Mucosa of descending colon (tissue), 3 donors: ENCODE results near the gene PTDSS2. TPM values are rescaled to one million over a fixed set of nuclear protein-coding genes. Genes with fewer than 3 reads are reported as not detected.

Experiments
- ATAC-seq: fragments of 200-7000 bp; cut with Tn5 transposase; one replicate; pipeline ENCODE4 v1.9.1; 2020; ENCODE audit warnings: mild to moderate bottlenecking, moderate library complexity
- DNase-seq, 3 donors: peaks; one replicate each; pipeline ENCODE4 v3.0.0-alpha.2; 2020
- H3K36me3 ChIP-seq: fragments of 200-600 bp; one replicate; pipeline ENCODE4 v1.8.0; 2021; ENCODE audit warnings: low read depth, mild to moderate bottlenecking
- H3K4me1 ChIP-seq: fragments of 200-600 bp; one replicate; pipeline ENCODE4 v1.8.0; 2021; ENCODE audit warnings: low read depth, mild to moderate bottlenecking
- H3K4me3 ChIP-seq: fragments of 200-600 bp; one replicate; pipeline ENCODE4 v1.8.0; 2021; ENCODE audit warnings: mild to moderate bottlenecking
- H3K9me3 ChIP-seq: fragments of 200-600 bp; one replicate; pipeline ENCODE4 v1.8.0; 2021; ENCODE audit warnings: mild to moderate bottlenecking
- CTCF ChIP-seq: fragments of 200-600 bp; IDR thresholded peaks from one replicate; pipeline ENCODE4 v1.8.0; 2022; ENCODE audit warnings: antibody characterized with exemption, mild to moderate bottlenecking
- intact Hi-C, 2 donors: fragments of 100-400 bp; cut with DNase I in 1 of 2; cut with micrococcal nuclease in 1 of 2; formaldehyde crosslinking; loops; one replicate each; pipeline versions ENCODE4 v1.11.0 to v1.11.1; 2022; cut with DNase I, micrococcal nuclease
- total RNA-seq, 3 donors: library from RNA; stranded (reverse); fragmentation: NEBNext Ultra II Directional in 2 of 3; extraction: Animal tissue kit (Norgen Biotek cat#: 25700) in 2 of 3; gene quantifications; one replicate each; pipeline versions ENCODE4 v1.2.1 to v1.2.4, GENCODE V29; 2021 to 2023
- donor health status: DM: no; HTN: no; CAD: no; lungs with moderate emphysema.
- donor health status: DM: no; HTN: no; CAD: no.
- donor health status: DM: no; HTN: yes; CAD: no.

Gene PTDSS2
- total RNA-seq, 3 donors from 2014 or later, result 19.2 to 34.8 (median 27.3) TPM

DNA sequence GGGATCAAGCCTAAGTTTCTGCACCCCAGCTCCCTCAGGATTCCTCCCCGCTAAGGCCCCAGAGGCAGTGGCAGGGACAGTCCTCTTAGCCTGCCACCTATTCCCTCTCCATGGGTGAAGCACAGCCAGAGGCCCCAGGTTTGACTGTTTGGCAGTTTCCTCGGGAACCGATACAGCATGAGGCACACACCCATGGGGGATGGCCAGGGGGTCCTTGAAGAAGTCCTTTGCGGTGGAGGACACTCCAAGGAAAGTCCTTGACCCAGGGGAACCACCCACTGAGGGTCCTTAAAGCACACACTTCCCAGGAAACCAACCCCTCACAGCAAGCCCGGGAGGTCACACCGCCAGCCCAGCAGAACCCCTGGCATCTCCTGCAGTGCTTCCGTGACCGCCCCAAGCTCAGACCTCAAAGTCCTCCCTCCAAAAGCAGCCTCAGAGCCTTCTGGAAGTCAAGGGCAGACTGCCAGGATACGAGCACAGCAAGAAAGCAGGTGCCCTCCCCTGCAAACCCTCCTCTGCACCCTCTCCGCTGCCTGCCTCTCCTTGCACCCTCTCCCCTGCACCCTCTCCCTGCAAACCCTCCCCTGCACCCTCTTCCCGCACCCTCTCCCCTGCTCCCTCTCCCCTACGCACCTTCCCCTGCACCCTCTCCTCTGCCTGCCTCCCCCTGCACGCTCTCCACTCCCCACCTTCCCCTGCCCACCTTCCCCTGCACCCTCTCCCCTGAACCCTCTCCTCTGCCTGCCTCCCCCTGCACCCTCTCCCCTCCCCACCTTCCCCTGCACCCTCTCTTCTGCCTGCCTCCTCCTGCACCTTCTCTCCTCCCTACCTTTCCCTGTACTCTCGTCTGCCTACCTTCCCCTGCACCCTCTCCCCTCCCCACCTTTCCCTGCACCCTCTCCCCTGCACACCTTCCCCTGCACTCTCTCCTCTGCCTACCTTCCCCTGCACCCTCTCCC is 36.7 kb upstream of the PTDSS2 start:
- intact Hi-C loops, result no loop called here
- no peaks in the 10 kb centered on the region for H3K9me3 ChIP-seq
- H3K36me3 ChIP-seq, result no peaks in the 10 kb centered on the region
- ATAC-seq, result no peak
- H3K4me3 ChIP-seq, result no peak overlapping the region
- peaks cover 15% of the 10 kb centered on the region for H3K4me1 ChIP-seq
- no peak for TF ChIP-seq CTCF
- DNase-seq, result peak in 1 of 3 donors; percentile 55

DNA sequence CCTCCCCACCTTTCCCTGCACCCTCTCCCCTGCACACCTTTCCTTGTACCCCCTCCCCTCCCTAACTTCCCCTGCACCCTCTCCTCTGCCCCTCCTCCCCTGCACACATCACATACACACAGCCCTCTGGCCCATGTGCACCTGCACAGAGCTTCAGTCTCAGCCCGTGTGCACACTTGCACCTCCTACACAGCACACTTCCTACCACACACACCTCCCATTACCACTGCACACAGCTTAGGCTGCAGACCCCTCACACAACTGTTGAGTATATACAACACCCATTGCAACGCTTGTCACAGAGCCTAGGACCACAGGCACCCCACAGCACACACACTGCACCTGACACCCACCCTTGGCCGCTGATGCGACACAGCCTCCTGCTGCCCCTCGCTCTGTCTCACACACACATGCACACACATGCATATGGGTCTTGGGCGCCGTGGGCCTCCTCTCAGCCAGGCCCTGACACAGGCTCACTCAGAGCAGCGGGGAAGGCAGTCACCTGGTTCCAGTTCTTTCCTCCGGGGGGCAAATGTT is 35.7 kb upstream of the PTDSS2 start:
- no peak overlapping the region for H3K4me3 ChIP-seq
- no peak for TF ChIP-seq CTCF
- peak in 1 of 3 donors; percentile 55 for DNase-seq
- peaks cover 15% of the 10 kb centered on the region for H3K4me1 ChIP-seq
- no peaks in the 10 kb centered on the region for H3K36me3 ChIP-seq
- intact Hi-C loops, result no loop called here
- H3K9me3 ChIP-seq, result no peaks in the 10 kb centered on the region
- ATAC-seq, result no peak

DNA sequence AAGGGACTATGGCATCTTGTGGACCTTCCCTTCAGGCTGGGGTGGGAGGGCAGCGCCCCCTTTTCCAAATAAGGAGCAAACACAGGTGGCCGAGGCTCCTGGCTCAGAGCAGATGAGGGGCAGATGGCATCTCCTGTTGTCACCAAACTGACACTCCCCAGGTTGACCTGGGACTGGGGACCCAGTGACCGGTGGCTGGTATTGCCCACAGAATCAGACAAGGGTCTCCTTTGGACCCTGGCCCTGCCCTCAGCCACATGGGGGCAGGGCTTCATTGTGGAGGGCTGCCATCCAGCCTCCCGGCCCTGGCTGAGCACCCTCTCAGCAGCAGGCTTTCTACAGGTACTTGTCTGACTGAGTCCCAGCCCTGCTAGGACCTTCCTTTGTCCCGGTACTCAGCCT is 34.4 kb upstream of the PTDSS2 start:
- no peaks in the 10 kb centered on the region for H3K9me3 ChIP-seq
- no peak overlapping the region for H3K4me3 ChIP-seq
- no peaks in the 10 kb centered on the region for H3K36me3 ChIP-seq
- TF ChIP-seq CTCF, result no peak
- H3K4me1 ChIP-seq, result peaks cover 15% of the 10 kb centered on the region
- ATAC-seq (no peak), DNase-seq (no peak)
- intact Hi-C loops, result no loop called here

DNA sequence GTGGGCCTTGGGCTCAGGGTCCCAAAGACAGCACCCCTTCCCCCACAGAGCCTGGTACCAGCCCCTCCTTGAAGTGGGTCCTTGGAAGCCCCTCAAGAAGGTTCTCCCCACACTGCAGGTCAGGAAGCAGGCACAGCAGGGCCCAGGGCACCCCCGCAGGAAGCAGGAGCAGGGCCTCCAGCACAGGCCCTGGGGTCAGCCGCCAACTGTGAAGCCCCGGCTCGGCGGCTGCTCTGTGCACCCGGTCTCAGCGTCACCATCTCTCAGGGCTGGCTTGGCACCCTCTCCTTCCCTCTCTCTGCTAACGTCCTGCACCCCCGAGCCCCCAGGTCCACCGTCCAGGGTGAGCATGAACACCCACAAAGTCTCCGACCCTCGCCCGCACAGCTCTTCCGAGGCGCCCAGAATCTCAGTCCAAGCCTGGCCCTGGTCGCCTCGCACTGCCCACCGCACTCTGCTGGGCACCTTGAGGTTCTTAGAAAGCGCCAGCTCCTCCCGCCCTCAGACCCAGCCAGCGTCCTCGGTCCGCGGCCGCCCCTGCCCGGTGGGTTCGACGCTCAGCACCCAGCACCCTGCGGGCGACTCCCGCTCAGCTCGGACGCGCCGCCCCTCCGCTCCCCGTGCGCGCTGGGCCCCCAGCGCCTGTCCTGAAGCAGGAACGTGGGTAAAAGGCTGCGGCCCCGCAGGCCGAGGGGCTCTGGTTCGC is 33.9 kb upstream of the PTDSS2 start:
- Histone ChIP-seq H3K9me3 (no peaks in the 10 kb centered on the region), H3K4me1 (peaks cover 15% of the 10 kb centered on the region), H3K4me3 (peak overlapping the region; percentile 31), H3K36me3 (no peaks in the 10 kb centered on the region)
- TF ChIP-seq CTCF, result no peak
- peak in 1 of 3 donors; percentile 64 for DNase-seq
- ATAC-seq, result peak; percentile 14
- intact Hi-C loops, result no loop called here

- peak; percentile 84 for ATAC-seq
- peak; percentile 82 to 88 (median 85) for DNase-seq
- intact Hi-C loops, result no loop called here
- H3K4me3 ChIP-seq, result peak overlapping the region; percentile 31
- H3K4me1 ChIP-seq, result peaks cover 15% of the 10 kb centered on the region
- H3K9me3 ChIP-seq, result no peaks in the 10 kb centered on the region
- no peak for TF ChIP-seq CTCF
- no peaks in the 10 kb centered on the region for H3K36me3 ChIP-seq
Observed at GRCh38 chr11:416757-417621, 33.1 kb upstream of the PTDSS2 start.
